HG03139 (cell line): Measurements from ENCODE around the gene CDH11.

ENCODE experiments used
- ATAC-seq: cut with Tn5 transposase; IDR thresholded peaks from one replicate; pipeline ENCODE4 v1.9.1; 2021; ENCODE audit not compliant: unreplicated experiment

CDH11 gene

GRCh38 chr16:65041667-65042066 lies 80.2 kb downstream of the CDH11 start:
- ATAC-seq: no peak

GRCh38 chr16:65038100-65038499 lies 83.8 kb downstream of the CDH11 start:
- ATAC-seq: no peak

- ATAC-seq: no peak
Observed at GRCh38 chr16:65037556-65037955, 84.3 kb downstream of the CDH11 start.

GRCh38 chr16:65034915-65035314 lies 86.9 kb downstream of the CDH11 start:
- ATAC-seq: no peak

- no peak for ATAC-seq
Observed at GRCh38 chr16:65032387-65032786, 89.5 kb downstream of the CDH11 start.

- no peak for ATAC-seq
Observed at GRCh38 chr16:65024767-65025178, 97.1 kb downstream of the CDH11 start.

GRCh38 chr16:65023802-65024201 lies 98.1 kb downstream of the CDH11 start:
- no peak for ATAC-seq

- ATAC-seq: no peak
Observed at GRCh38 chr16:65021852-65022595, 99.8 kb downstream of the CDH11 start.

- ATAC-seq: no peak
Observed at GRCh38 chr16:65016754-65017153, 105.1 kb downstream of the CDH11 start.

- ATAC-seq: no peak
Observed at GRCh38 chr16:65015599-65015998, 106.3 kb downstream of the CDH11 start.

GRCh38 chr16:65012357-65012756 lies 109.5 kb downstream of the CDH11 start:
- no peak for ATAC-seq

- no peak for ATAC-seq
Observed at GRCh38 chr16:65010125-65010524, 111.7 kb downstream of the CDH11 start.

GRCh38 chr16:65005696-65006095 lies 116.2 kb downstream of the CDH11 start:
- ATAC-seq: no peak

- no peak for ATAC-seq
Observed at GRCh38 chr16:65004570-65004969, 117.3 kb downstream of the CDH11 start.

GRCh38 chr16:65003621-65004020 lies 118.2 kb downstream of the CDH11 start:
- no peak for ATAC-seq

- no peak for ATAC-seq
Observed at GRCh38 chr16:65002265-65002664, 119.6 kb downstream of the CDH11 start.

GRCh38 chr16:65000654-65001053 lies 121.2 kb downstream of the CDH11 start:
- no peak for ATAC-seq

- no peak for ATAC-seq
Observed at GRCh38 chr16:64997751-64998150, 124.1 kb downstream of the CDH11 start.

GRCh38 chr16:64997121-64997520 lies 124.7 kb downstream of the CDH11 start:
- no peak for ATAC-seq

GRCh38 chr16:64996641-64997040 lies 125.2 kb downstream of the CDH11 start:
- ATAC-seq: no peak

- no peak for ATAC-seq
Observed at GRCh38 chr16:64993464-64993863, 128.4 kb downstream of the CDH11 start.

GRCh38 chr16:64991001-64991400 lies 130.9 kb downstream of the CDH11 start:
- no peak for ATAC-seq

- ATAC-seq: no peak
Observed at GRCh38 chr16:64990101-64990500, 131.8 kb downstream of the CDH11 start.
